Measurements from ENCODE around the gene DCPS. TPM values are rescaled to one million over a fixed set of nuclear protein-coding genes. Genes with fewer than 3 reads are reported as not detected.
A peak's percentile ranks its signal among the peaks of the same experiment; 100 is the strongest.

DCPS gene
- total RNA-seq, 1 donor from 2014 or later, result 15.5 TPM

DNA sequence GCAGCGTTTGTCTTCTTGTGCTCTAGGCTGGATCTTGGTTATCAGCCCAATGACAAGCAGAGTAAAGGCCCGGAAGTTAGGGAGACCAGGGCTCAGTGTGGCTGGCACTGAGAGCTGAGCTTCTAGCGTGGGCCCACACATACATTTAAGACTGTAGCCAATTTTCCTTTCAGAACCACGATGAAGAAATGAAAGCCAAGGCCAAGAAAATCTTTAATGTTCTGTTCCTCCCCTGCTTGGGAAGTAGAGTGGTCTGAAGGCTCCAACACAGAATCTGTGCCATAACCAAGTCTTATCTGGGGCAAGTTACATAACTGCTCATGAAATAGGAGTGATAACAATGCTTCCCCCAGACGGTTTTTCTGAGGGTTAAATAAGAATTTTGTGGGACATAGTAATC is 47.0 kb downstream of the DCPS start:
- no peak for DNase-seq (ENCODE audit: extremely low spot score in 2 of 2)
- no peak overlapping the region for H3K27ac ChIP-seq
- H3K9me3 ChIP-seq, result no peaks in the 10 kb centered on the region
- no peaks in the 10 kb centered on the region for H3K27me3 ChIP-seq
- no peak for TF ChIP-seq POLR2A (IDR thresholded peaks at IDR 0.05)
- no peak for TF ChIP-seq POLR2AphosphoS5 (IDR thresholded peaks at IDR 0.05; ENCODE audit: insufficient read depth in 1 of 2, low read depth in 1 of 2)
- no peak for TF ChIP-seq CTCF (IDR thresholded peaks at IDR 0.05)
- no peak overlapping the region for H3K4me3 ChIP-seq
- intact Hi-C loops (cut with DNase I), result no loop called here
- H3K36me3 ChIP-seq, result no peaks in the 10 kb centered on the region
- peaks cover 66% of the 10 kb centered on the region for H3K4me1 ChIP-seq

- intact Hi-C loops (cut with DNase I), result no loop called here
- DNase-seq (ENCODE audit: extremely low spot score in 2 of 2), result no peak
- TF ChIP-seq POLR2AphosphoS5 (IDR thresholded peaks at IDR 0.05; ENCODE audit: insufficient read depth in 1 of 2, low read depth in 1 of 2) (no peak), POLR2A (IDR thresholded peaks at IDR 0.05) (no peak), CTCF (IDR thresholded peaks at IDR 0.05) (no peak)
- Histone ChIP-seq H3K4me1 (peaks cover 67% of the 10 kb centered on the region), H3K9me3 (no peaks in the 10 kb centered on the region), H3K27me3 (no peaks in the 10 kb centered on the region), H3K4me3 (no peak overlapping the region), H3K27ac (no peak overlapping the region), H3K36me3 (no peaks in the 10 kb centered on the region)
Observed at GRCh38 chr11:126352163-126352562, 48.3 kb downstream of the DCPS start.

DNA sequence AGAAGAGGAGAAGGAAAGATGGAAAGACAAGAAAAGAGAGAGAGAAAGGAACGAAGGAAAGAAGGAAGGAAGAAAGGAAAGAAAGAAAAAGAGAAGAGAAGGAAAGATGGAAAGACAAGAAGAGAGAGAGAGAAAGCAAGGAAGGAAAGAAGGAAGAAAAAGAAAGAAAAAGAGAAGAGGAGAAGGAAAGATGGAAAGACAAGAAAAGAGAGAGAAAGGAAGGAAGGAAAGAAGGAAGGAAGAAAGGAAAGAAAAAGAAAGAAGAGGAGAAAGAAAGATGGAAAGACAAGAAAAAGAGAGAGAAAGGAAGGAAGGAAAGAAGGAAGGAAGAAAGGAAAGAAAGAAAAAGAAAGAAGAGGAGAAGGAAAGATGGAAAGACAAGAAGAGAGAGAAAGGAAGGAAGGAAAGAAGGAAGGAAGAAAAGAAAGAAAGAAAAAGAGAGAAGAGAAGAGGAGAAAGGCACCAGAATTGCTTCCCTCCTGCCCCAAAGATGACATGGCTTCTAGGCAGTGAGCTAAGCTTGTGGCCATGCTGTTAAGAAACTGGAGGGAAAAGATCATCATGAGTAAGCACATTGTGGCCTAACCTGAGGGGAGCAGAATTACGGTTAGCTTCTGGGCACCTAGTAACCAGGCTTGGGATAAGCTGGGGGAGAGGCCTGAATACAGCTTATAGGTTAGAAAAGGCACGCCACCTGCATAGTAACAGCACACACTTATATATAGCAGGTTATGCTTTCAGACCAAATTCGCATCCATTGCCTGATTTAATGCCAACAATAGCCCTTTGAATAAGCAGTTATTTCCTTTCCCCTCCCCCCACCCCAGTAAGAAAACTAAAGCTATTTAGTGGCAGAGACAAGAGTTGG is 49.3 kb downstream of the DCPS start:
- DNase-seq (ENCODE audit: extremely low spot score in 2 of 2), result no peak
- TF ChIP-seq CTCF (IDR thresholded peaks at IDR 0.05) (no peak), POLR2AphosphoS5 (IDR thresholded peaks at IDR 0.05; ENCODE audit: insufficient read depth in 1 of 2, low read depth in 1 of 2) (no peak), POLR2A (IDR thresholded peaks at IDR 0.05) (no peak)
- Histone ChIP-seq H3K9me3 (no peaks in the 10 kb centered on the region), H3K27ac (peak overlapping the region; percentile 88), H3K4me1 (peaks cover 67% of the 10 kb centered on the region), H3K4me3 (no peak overlapping the region), H3K36me3 (no peaks in the 10 kb centered on the region), H3K27me3 (no peaks in the 10 kb centered on the region)
- intact Hi-C loops (cut with DNase I), result no loop called here

- H3K36me3 ChIP-seq, result no peaks in the 10 kb centered on the region
- intact Hi-C loops (cut with DNase I), result loop anchor here (5.0 kb wide), 1 partner anchor 63 kb away; no protein-coding TSS in a partner anchor
- peaks cover 69% of the 10 kb centered on the region for H3K4me1 ChIP-seq
- DNase-seq (ENCODE audit: extremely low spot score in 2 of 2), result peak in 1 of 2 donors; percentile 89
- peak overlapping the region; percentile 72 to 86 for H3K4me3 ChIP-seq
- H3K9me3 ChIP-seq, result no peaks in the 10 kb centered on the region
- TF ChIP-seq POLR2A (IDR thresholded peaks at IDR 0.05) (no peak), POLR2AphosphoS5 (IDR thresholded peaks at IDR 0.05; ENCODE audit: insufficient read depth in 1 of 2, low read depth in 1 of 2) (no peak), CTCF (IDR thresholded peaks at IDR 0.05) (no peak)
- no peaks in the 10 kb centered on the region for H3K27me3 ChIP-seq
- peak overlapping the region; percentile 88 for H3K27ac ChIP-seq
Observed at GRCh38 chr11:126354631-126355323, 50.9 kb downstream of the DCPS start.
